Measurements from ENCODE around the gene XPO6. TPM values are rescaled to one million over a fixed set of nuclear protein-coding genes. Genes with fewer than 3 reads are reported as not detected.

XPO6 gene
- total and polyA plus RNA-seq, 5 donors from 2014 or later = 60.4 to 302 (median 64.9) TPM

DNA sequence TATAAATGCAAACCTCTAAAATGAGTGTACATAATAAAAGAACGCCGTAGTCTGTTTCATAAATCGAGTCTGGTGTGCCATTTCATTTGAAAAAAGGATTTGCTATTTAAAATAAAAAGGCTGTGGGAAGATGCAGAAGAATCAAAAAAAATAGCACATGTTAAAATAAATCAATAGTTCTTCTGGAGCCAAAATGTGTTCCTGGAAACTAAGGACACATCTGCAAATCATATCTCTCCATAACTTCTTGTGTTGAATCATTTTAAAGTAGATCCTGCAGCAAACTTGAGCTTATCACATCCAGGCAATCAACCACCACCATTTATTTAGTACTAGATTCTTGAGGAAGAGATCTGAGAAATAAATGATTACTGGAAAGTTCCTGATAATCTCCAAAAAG is 29.0 kb downstream of the XPO6 start:
- H3K4me1 ChIP-seq (ENCODE audit: control insufficient read depth, insufficient read depth, low read length, poor library complexity, severe bottlenecking) = peaks cover 70% of the 10 kb centered on the region
- Mint-ChIP-seq H3K36me3 (peaks cover 42% of the 10 kb centered on the region), H3K27ac (peak overlapping the region; percentile 91 to 97 (median 94))

DNA sequence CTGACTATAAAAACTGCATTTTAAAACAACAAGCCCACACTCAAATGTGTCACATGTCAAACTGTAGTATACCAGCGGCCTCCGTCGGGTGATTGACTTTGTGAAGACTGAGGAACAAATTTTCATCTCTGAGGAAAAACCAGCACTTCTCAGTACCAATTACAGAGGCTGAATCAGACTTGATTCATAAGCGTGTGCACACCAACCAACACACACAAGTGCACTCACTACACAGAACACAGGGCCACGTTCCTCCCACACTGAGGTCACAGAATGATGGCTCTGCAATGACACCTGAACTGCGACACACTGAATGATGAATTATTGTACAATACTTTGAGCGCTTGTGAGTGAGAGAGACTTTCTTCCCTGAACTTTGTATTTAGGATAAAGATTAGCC is 29.6 kb downstream of the XPO6 start:
- Histone ChIP-seq H3K4me3 (ENCODE audit: low read depth, low read length) (peak overlapping the region; percentile 27), H3K27ac (ENCODE audit: insufficient read depth, low read length, poor library complexity, severe bottlenecking) (peak overlapping the region; percentile 60), H3K27me3 (ENCODE audit: control insufficient read depth, insufficient read depth, low read length) (no peaks in the 10 kb centered on the region), H3K4me1 (ENCODE audit: control insufficient read depth, insufficient read depth, low read length, poor library complexity, severe bottlenecking) (peaks cover 64% of the 10 kb centered on the region), H3K9me3 (ENCODE audit: control insufficient read depth in 2 of 2, low read length in 2 of 2) (no peaks in the 10 kb centered on the region), H3K36me3 (ENCODE audit: control insufficient read depth, insufficient read depth, low read length) (peaks cover 19% of the 10 kb centered on the region)
- Mint-ChIP-seq H3K27me3 (no peaks in the 10 kb centered on the region), H3K9me3 (peaks cover 0 to 7% (median 0%) of the 10 kb centered on the region in 7 donors), H3K4me3 (peak overlapping the region in 3 of 4 donors; percentile 54 to 76 (median 63)), H3K4me1 (peaks cover 68 to 92% (median 79%) of the 10 kb centered on the region in 4 donors), H3K36me3 (peaks cover 42% of the 10 kb centered on the region), H3K27ac (peak overlapping the region; percentile 83 to 94 (median 91))
- DNase-seq (peak in 1 of 3 donors; percentile 46), ATAC-seq (ENCODE audit: low read depth in 2 of 2) (peak; percentile 58 to 60)

More for the DNA sequence above, 29.0 kb downstream of the XPO6 start:
- Mint-ChIP-seq H3K27me3 (no peaks in the 10 kb centered on the region), H3K9me3 (peaks cover 0 to 7% (median 0%) of the 10 kb centered on the region in 7 donors), H3K4me1 (peaks cover 66 to 92% (median 79%) of the 10 kb centered on the region in 4 donors), H3K4me3 (peak overlapping the region in 2 of 4 donors; percentile 6 to 54)
- Histone ChIP-seq H3K4me3 (ENCODE audit: low read depth, low read length) (peak overlapping the region; percentile 28), H3K27me3 (ENCODE audit: control insufficient read depth, insufficient read depth, low read length) (no peaks in the 10 kb centered on the region), H3K36me3 (ENCODE audit: control insufficient read depth, insufficient read depth, low read length) (peaks cover 14% of the 10 kb centered on the region), H3K27ac (ENCODE audit: insufficient read depth, low read length, poor library complexity, severe bottlenecking) (peak overlapping the region; percentile 60), H3K9me3 (ENCODE audit: control insufficient read depth in 2 of 2, low read length in 2 of 2) (no peaks in the 10 kb centered on the region)
- DNase-seq (no peak), ATAC-seq (ENCODE audit: low read depth in 2 of 2) (no peak)

DNA sequence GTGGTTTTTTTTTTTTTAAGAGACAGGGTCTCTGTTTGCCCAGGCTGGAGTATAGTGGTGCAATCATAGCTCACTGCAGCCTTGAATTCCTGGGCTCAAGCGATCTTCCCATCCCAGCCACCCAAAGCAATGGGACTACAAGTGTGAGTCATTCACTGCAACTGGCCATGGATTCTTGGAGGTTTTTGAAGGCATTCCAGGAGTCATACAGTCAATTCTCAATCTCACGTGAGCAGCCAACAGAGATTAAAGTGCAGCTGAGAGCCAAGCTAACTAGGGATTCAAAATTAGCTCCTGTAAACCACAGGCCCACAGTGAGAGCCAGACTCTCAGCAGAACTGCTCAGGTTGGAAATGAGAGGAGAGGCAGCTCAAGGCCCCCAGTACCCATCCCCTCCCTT is 30.2 kb downstream of the XPO6 start:
- Histone ChIP-seq H3K27me3 (ENCODE audit: control insufficient read depth, insufficient read depth, low read length) (no peaks in the 10 kb centered on the region), H3K36me3 (ENCODE audit: control insufficient read depth, insufficient read depth, low read length) (peaks cover 25% of the 10 kb centered on the region), H3K27ac (ENCODE audit: insufficient read depth, low read length, poor library complexity, severe bottlenecking) (peak overlapping the region; percentile 60), H3K9me3 (ENCODE audit: control insufficient read depth in 2 of 2, low read length in 2 of 2) (no peaks in the 10 kb centered on the region), H3K4me1 (ENCODE audit: control insufficient read depth, insufficient read depth, low read length, poor library complexity, severe bottlenecking) (peaks cover 58% of the 10 kb centered on the region), H3K4me3 (ENCODE audit: low read depth, low read length) (peak overlapping the region; percentile 27)
- ATAC-seq (ENCODE audit: low read depth in 2 of 2) (no peak), DNase-seq (no peak)
- H3K27me3 Mint-ChIP-seq = no peaks in the 10 kb centered on the region
- H3K4me1 Mint-ChIP-seq = peaks cover 65 to 89% (median 73%) of the 10 kb centered on the region in 4 donors
- H3K9me3 Mint-ChIP-seq = peaks cover 0 to 7% (median 0%) of the 10 kb centered on the region in 7 donors
- H3K36me3 Mint-ChIP-seq = peaks cover 47% of the 10 kb centered on the region
- H3K4me3 Mint-ChIP-seq = peak overlapping the region in 3 of 4 donors; percentile 54 to 76 (median 63)
- peak overlapping the region; percentile 72 to 91 (median 83) for H3K27ac Mint-ChIP-seq

DNA sequence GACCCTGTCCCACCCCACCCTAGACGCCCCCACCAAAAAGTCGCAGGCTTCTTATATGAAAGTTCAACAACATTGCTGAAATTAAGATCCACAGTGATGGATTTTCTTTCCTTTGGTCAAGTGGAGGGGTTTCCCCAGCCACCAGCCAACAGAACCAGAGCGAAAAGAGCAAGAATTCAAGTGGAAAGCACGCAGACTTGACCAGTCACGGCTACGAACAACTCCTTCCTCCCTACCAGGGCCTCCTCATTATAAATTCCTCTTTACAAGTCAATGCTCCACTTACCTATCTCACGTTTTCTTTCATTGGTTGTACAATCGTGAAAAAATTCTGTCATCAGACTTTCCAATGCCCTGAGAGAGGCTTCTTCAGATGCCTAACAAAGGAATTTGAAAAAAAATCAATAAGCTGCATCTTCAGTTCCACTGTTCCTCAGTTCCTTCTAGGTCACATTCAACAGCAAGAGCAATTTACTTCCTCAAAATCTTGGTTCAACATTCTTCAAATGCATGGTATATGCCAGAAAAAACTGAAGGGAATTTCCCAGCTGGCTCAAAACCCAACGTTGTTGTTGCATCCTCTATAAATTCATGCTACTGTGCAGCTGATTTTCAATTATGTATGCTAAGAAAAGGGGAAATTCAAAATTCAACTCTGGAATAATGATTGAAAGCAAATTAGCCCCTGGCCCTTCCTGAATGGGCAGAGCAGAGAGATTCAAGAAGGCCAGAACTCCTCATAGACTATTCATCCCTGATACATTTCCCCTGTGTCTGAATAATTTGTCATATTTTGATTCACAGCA is 30.9 kb downstream of the XPO6 start:
- Histone ChIP-seq H3K36me3 (ENCODE audit: control insufficient read depth, insufficient read depth, low read length) (peaks cover 28% of the 10 kb centered on the region), H3K4me3 (ENCODE audit: low read depth, low read length) (peak overlapping the region; percentile 43), H3K27me3 (ENCODE audit: control insufficient read depth, insufficient read depth, low read length) (no peaks in the 10 kb centered on the region), H3K9me3 (ENCODE audit: control insufficient read depth in 2 of 2, low read length in 2 of 2) (no peaks in the 10 kb centered on the region), H3K4me1 (ENCODE audit: control insufficient read depth, insufficient read depth, low read length, poor library complexity, severe bottlenecking) (peaks cover 51% of the 10 kb centered on the region), H3K27ac (ENCODE audit: insufficient read depth, low read length, poor library complexity, severe bottlenecking) (peak overlapping the region; percentile 60)
- H3K4me1 Mint-ChIP-seq = peaks cover 61 to 84% (median 68%) of the 10 kb centered on the region in 4 donors
- H3K9me3 Mint-ChIP-seq = peaks cover 0 to 7% (median 0%) of the 10 kb centered on the region in 7 donors
- H3K27me3 Mint-ChIP-seq = no peaks in the 10 kb centered on the region
- H3K27ac Mint-ChIP-seq = peak overlapping the region; percentile 72 to 91 (median 89)
- peaks cover 51% of the 10 kb centered on the region for H3K36me3 Mint-ChIP-seq
- DNase-seq (no peak), ATAC-seq (ENCODE audit: low read depth in 2 of 2) (no peak)
- H3K4me3 Mint-ChIP-seq = peak overlapping the region in 3 of 4 donors; percentile 54 to 76 (median 63)

- DNase-seq = no peak
- H3K36me3 ChIP-seq (ENCODE audit: control insufficient read depth, insufficient read depth, low read length) = peaks cover 43% of the 10 kb centered on the region
- no peaks in the 10 kb centered on the region for H3K9me3 ChIP-seq (ENCODE audit: control insufficient read depth in 2 of 2, low read length in 2 of 2)
- peaks cover 50% of the 10 kb centered on the region for H3K4me1 ChIP-seq (ENCODE audit: control insufficient read depth, insufficient read depth, low read length, poor library complexity, severe bottlenecking)
- H3K4me3 ChIP-seq (ENCODE audit: low read depth, low read length) = no peak overlapping the region
- ATAC-seq (ENCODE audit: low read depth in 2 of 2) = peak; percentile 23 to 45
- peaks cover 0 to 3% (median 0%) of the 10 kb centered on the region in 7 donors for H3K9me3 Mint-ChIP-seq
- no peak overlapping the region for H3K27ac ChIP-seq (ENCODE audit: insufficient read depth, low read length, poor library complexity, severe bottlenecking)
- peak overlapping the region in 3 of 4 donors; percentile 26 to 39 (median 38) for H3K4me3 Mint-ChIP-seq
- H3K27me3 Mint-ChIP-seq = no peaks in the 10 kb centered on the region
- peaks cover 58 to 86% (median 70%) of the 10 kb centered on the region in 4 donors for H3K4me1 Mint-ChIP-seq
- H3K27ac Mint-ChIP-seq = peak overlapping the region; percentile 52 to 91 (median 77)
- peaks cover 62% of the 10 kb centered on the region for H3K36me3 Mint-ChIP-seq
- H3K27me3 ChIP-seq (ENCODE audit: control insufficient read depth, insufficient read depth, low read length) = no peaks in the 10 kb centered on the region
Observed at GRCh38 chr16:28179354-28179753, 32.4 kb downstream of the XPO6 start.

DNA sequence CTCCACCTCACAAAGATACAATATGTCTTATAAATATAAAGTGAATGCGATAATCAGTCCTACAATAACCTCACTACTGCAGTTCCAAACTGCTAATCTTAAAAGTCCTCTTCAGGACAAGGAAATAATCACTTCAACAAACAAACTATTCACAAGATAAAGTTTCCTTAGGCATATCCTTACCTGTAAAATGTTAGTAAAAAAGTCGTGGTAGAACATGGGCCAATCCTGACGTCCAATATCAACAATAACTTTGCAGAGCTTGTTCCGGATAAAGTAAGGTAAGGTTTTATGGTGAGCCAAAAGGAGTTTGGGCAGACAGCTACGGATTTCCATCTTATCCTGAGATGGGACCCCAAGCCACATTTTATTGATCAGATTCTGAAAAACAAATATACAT is 36.0 kb downstream of the XPO6 start:
- Histone ChIP-seq H3K27ac (ENCODE audit: insufficient read depth, low read length, poor library complexity, severe bottlenecking) (no peak overlapping the region), H3K27me3 (ENCODE audit: control insufficient read depth, insufficient read depth, low read length) (no peaks in the 10 kb centered on the region), H3K4me1 (ENCODE audit: control insufficient read depth, insufficient read depth, low read length, poor library complexity, severe bottlenecking) (peaks cover 29% of the 10 kb centered on the region)

GRCh38 chr16:28172336-28172735 is 39.4 kb downstream of the XPO6 start:
- H3K9me3 Mint-ChIP-seq = peaks cover 0 to 3% (median 0%) of the 10 kb centered on the region in 7 donors
- peak overlapping the region; percentile 48 for H3K27ac ChIP-seq (ENCODE audit: insufficient read depth, low read length, poor library complexity, severe bottlenecking)
- no peak for ATAC-seq (ENCODE audit: low read depth in 2 of 2)
- H3K4me3 ChIP-seq (ENCODE audit: low read depth, low read length) = no peak overlapping the region
- H3K9me3 ChIP-seq (ENCODE audit: control insufficient read depth in 2 of 2, low read length in 2 of 2) = no peaks in the 10 kb centered on the region
- H3K4me1 ChIP-seq (ENCODE audit: control insufficient read depth, insufficient read depth, low read length, poor library complexity, severe bottlenecking) = peaks cover 43% of the 10 kb centered on the region
- peak overlapping the region; percentile 80 to 90 (median 87) for H3K27ac Mint-ChIP-seq
- DNase-seq = no peak
- H3K36me3 ChIP-seq (ENCODE audit: control insufficient read depth, insufficient read depth, low read length) = peaks cover 65% of the 10 kb centered on the region
- no peaks in the 10 kb centered on the region for H3K27me3 ChIP-seq (ENCODE audit: control insufficient read depth, insufficient read depth, low read length)
- H3K4me3 Mint-ChIP-seq = peak overlapping the region in 2 of 4 donors; percentile 46 to 51
- H3K27me3 Mint-ChIP-seq = no peaks in the 10 kb centered on the region
- H3K36me3 Mint-ChIP-seq = peaks cover 58% of the 10 kb centered on the region
- peaks cover 25 to 85% (median 49%) of the 10 kb centered on the region in 4 donors for H3K4me1 Mint-ChIP-seq

More for the DNA sequence above, 36.0 kb downstream of the XPO6 start:
- H3K27ac Mint-ChIP-seq = peak overlapping the region; percentile 86 to 90 (median 88)
- ATAC-seq (ENCODE audit: low read depth in 2 of 2) (no peak), DNase-seq (no peak)
- H3K9me3 Mint-ChIP-seq = peaks cover 0 to 3% (median 0%) of the 10 kb centered on the region in 7 donors
- Histone ChIP-seq H3K9me3 (ENCODE audit: control insufficient read depth in 2 of 2, low read length in 2 of 2) (no peaks in the 10 kb centered on the region), H3K4me3 (ENCODE audit: low read depth, low read length) (no peak overlapping the region), H3K36me3 (ENCODE audit: control insufficient read depth, insufficient read depth, low read length) (peaks cover 65% of the 10 kb centered on the region)
- H3K36me3 Mint-ChIP-seq = peaks cover 68% of the 10 kb centered on the region
- H3K4me3 Mint-ChIP-seq = peak overlapping the region in 1 of 4 donors; percentile 52
- peaks cover 35 to 79% (median 56%) of the 10 kb centered on the region in 4 donors for H3K4me1 Mint-ChIP-seq
- H3K27me3 Mint-ChIP-seq = no peaks in the 10 kb centered on the region

All from CD4-positive, CD25-positive, alpha-beta regulatory T cell (primary cell).